Peyer's patch (tissue), 4 donors: ENCODE data around the gene NACC2.

Experiments
- POLR2A ChIP-seq, 2 donors: fragments of 450-650 bp; IDR thresholded peaks; one replicate each; pipeline ENCODE4 v1.5.1; 2017; ENCODE audit warnings: antibody characterized with exemption in 2 of 2, mild to moderate bottlenecking in 2 of 2, moderate library complexity in 2 of 2
- TF ChIP-seq, protein P1 (sequence below), 6 experiments: fragments of 450-650 bp in 4 of 6; fragments of 200-600 bp in 2 of 6; sonication (generic) in 1 of 6; IDR thresholded peaks; one replicate each; pipeline ENCODE4 v1.5.1; 2017 to 2019; ENCODE audit warnings: antibody characterized with exemption in 6 of 6, mild to moderate bottlenecking in 3 of 6, moderate library complexity in 1 of 6

DNA sequence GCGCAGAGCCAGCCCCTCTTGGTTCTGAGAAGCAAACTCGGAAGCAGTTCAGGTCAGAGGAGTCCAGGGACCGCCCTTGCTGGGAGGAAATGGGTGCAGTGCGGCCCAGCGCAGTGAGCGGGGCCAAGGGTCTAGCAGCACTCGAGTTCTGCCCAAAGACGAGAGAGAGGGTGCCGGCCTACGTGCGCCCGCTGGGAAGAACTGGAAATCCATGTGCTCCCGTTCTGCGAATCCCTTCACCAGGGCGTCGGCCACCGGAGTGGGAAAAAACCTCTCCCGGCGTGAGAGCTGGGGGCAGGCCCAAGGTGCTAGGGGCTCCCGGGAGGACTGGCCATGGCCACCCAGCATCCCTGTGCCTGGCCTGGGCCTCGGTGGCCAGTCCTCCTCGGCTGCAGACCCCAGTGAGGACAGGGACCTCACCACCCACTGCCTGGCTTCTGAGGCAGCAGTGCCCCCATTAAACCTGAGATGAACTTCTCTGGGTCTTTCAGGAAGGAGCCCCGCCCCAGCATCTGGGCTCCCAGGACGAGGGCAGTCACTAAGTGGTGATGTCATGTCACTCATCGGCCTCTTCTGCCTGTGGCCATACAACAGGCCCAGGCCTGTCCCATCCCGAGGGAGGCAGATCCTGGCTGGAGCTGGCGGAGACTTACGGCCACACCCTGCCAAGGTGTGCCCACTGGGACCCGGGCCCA is 13.0 kb upstream of the NACC2 start:
- TF ChIP-seq, protein P1, sequence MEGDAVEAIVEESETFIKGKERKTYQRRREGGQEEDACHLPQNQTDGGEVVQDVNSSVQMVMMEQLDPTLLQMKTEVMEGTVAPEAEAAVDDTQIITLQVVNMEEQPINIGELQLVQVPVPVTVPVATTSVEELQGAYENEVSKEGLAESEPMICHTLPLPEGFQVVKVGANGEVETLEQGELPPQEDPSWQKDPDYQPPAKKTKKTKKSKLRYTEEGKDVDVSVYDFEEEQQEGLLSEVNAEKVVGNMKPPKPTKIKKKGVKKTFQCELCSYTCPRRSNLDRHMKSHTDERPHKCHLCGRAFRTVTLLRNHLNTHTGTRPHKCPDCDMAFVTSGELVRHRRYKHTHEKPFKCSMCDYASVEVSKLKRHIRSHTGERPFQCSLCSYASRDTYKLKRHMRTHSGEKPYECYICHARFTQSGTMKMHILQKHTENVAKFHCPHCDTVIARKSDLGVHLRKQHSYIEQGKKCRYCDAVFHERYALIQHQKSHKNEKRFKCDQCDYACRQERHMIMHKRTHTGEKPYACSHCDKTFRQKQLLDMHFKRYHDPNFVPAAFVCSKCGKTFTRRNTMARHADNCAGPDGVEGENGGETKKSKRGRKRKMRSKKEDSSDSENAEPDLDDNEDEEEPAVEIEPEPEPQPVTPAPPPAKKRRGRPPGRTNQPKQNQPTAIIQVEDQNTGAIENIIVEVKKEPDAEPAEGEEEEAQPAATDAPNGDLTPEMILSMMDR (IDR thresholded peaks at IDR 0.05) = no peak
- no peak for TF ChIP-seq POLR2A (IDR thresholded peaks at IDR 0.05)
